ENCODE measurements around the gene SPNS3.

GRCh38 chr17:4522661-4523060, 88.9 kb downstream of the SPNS3 start:
- TF ChIP-seq, protein P1, sequence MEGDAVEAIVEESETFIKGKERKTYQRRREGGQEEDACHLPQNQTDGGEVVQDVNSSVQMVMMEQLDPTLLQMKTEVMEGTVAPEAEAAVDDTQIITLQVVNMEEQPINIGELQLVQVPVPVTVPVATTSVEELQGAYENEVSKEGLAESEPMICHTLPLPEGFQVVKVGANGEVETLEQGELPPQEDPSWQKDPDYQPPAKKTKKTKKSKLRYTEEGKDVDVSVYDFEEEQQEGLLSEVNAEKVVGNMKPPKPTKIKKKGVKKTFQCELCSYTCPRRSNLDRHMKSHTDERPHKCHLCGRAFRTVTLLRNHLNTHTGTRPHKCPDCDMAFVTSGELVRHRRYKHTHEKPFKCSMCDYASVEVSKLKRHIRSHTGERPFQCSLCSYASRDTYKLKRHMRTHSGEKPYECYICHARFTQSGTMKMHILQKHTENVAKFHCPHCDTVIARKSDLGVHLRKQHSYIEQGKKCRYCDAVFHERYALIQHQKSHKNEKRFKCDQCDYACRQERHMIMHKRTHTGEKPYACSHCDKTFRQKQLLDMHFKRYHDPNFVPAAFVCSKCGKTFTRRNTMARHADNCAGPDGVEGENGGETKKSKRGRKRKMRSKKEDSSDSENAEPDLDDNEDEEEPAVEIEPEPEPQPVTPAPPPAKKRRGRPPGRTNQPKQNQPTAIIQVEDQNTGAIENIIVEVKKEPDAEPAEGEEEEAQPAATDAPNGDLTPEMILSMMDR (IDR thresholded peaks at IDR 0.05; ENCODE audit: low read depth, low read length, poor library complexity, severe bottlenecking), result no peak
- TF ChIP-seq EZH2phosphoT487 (IDR thresholded peaks at IDR 0.05; ENCODE audit: borderline replicate concordance, low read length), result no peak

Data from DOHH2 (cell line).